Measurements from ENCODE around the gene S100A14.
A peak's percentile ranks its signal among the peaks of the same experiment; 100 is the strongest.

The S100A14 gene

DNA sequence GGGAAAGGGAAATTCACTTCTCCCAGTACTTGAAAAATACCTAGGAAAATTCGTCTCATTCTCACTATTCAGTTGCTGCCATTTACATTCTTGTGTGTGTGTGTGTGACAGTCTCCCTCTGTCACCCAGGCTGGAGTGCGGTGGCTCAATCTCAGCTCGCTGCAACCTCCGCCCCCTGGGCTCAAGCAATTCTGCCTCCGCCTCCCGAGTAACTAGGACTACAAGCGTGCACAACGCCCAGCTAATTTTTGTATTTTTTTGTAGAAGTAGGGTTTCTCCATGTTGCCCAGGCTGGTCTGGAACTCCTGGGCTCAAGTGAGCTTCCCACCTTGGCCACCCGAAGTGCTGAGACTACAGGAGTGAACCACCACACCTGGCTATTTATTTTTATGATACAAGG lies 43.5 kb upstream of the S100A14 start:
- no peak overlapping the region for H2AK5ac ChIP-seq (ENCODE audit: low read length)
- H3K14ac ChIP-seq (ENCODE audit: low read length) = no peak overlapping the region
- no peak overlapping the region for H3K27ac ChIP-seq (ENCODE audit: low read depth, low read length)
- H3K4ac ChIP-seq (ENCODE audit: low read depth, low read length) = no peak overlapping the region
- no peaks in the 10 kb centered on the region for H3K27me3 ChIP-seq (ENCODE audit: insufficient read depth, low read length)
- H3K9me3 ChIP-seq (ENCODE audit: insufficient read depth, low read depth, low read length) = no peaks in the 10 kb centered on the region
- H4K91ac ChIP-seq (ENCODE audit: low read depth, low read length) = no peak overlapping the region
- H3K4me3 ChIP-seq (ENCODE audit: low read depth, low read length) = no peak overlapping the region
- no peak overlapping the region for H4K12ac ChIP-seq (ENCODE audit: low read depth, low read length)
- H3K4me2 ChIP-seq (ENCODE audit: low read length) = no peak overlapping the region
- no peak overlapping the region for H3K18ac ChIP-seq (ENCODE audit: low read length)
- peak; percentile 52 for DNase-seq
- no peak overlapping the region for H2BK120ac ChIP-seq (ENCODE audit: insufficient read depth, low read length, poor library complexity)
- H3K23ac ChIP-seq (ENCODE audit: low read length) = no peak overlapping the region
- peaks cover 3% of the 10 kb centered on the region for H3K79me1 ChIP-seq (ENCODE audit: low read length)
- H3K36me3 ChIP-seq (ENCODE audit: control insufficient read depth in 1 of 2, insufficient read depth in 2 of 2, low read length in 2 of 2) = peaks cover 23 to 35% of the 10 kb centered on the region in 2 experiments
- H4K8ac ChIP-seq (ENCODE audit: low read depth, low read length) = no peak overlapping the region
- H2BK12ac ChIP-seq (ENCODE audit: low read length) = no peak overlapping the region
- no peak overlapping the region for H2BK5ac ChIP-seq (ENCODE audit: low read depth, low read length, poor library complexity)
- no peak overlapping the region for H2AFZ ChIP-seq (ENCODE audit: insufficient read depth, low read length, poor library complexity)
- H3K79me2 ChIP-seq (ENCODE audit: control insufficient read depth, insufficient read depth, low read length, poor library complexity) = peaks cover 3% of the 10 kb centered on the region
- H3K9ac ChIP-seq (ENCODE audit: low read length) = no peak overlapping the region
- WGBS (ENCODE audit: extremely low coverage, insufficient coverage, insufficient read length) = no CpG with 5 or more reads among the region's 9 CpGs
- H3K4me1 ChIP-seq (ENCODE audit: control insufficient read depth in 1 of 2, insufficient read depth in 2 of 2, low read length in 2 of 2) = peaks cover 2 to 3% of the 10 kb centered on the region in 2 experiments

DNA sequence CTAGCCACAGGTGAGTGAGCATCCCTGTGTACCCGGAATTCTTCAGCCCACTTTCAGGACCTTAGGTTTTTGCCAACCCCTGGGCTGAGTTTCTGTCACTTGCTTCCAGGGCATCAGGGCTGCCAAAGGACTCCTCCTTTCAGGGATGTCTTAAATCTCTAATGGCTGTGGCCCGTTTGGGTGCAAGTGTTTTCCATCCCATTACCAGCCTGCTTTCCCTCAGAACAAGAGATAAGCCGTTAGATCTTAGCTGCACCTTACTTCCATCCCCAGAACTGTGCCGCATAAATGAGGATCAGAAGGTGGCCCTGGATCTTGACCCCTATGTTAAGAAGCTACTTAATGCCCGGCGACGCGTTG lies 43.0 kb upstream of the S100A14 start:
- no peak overlapping the region for H2BK12ac ChIP-seq (ENCODE audit: low read length)
- H3K4ac ChIP-seq (ENCODE audit: low read depth, low read length) = no peak overlapping the region
- H3K23ac ChIP-seq (ENCODE audit: low read length) = no peak overlapping the region
- peaks cover 18 to 30% of the 10 kb centered on the region in 2 experiments for H3K36me3 ChIP-seq (ENCODE audit: control insufficient read depth in 1 of 2, insufficient read depth in 2 of 2, low read length in 2 of 2)
- no peak overlapping the region for H4K12ac ChIP-seq (ENCODE audit: low read depth, low read length)
- H2AFZ ChIP-seq (ENCODE audit: insufficient read depth, low read length, poor library complexity) = no peak overlapping the region
- no peak overlapping the region for H2AK5ac ChIP-seq (ENCODE audit: low read length)
- H2BK5ac ChIP-seq (ENCODE audit: low read depth, low read length, poor library complexity) = no peak overlapping the region
- WGBS (ENCODE audit: extremely low coverage, insufficient coverage, insufficient read length) = no CpG with 5 or more reads among the region's 8 CpGs
- peaks cover 2 to 3% of the 10 kb centered on the region in 2 experiments for H3K4me1 ChIP-seq (ENCODE audit: control insufficient read depth in 1 of 2, insufficient read depth in 2 of 2, low read length in 2 of 2)
- peak overlapping the region; percentile 64 for H3K18ac ChIP-seq (ENCODE audit: low read length)
- no peak overlapping the region for H2BK120ac ChIP-seq (ENCODE audit: insufficient read depth, low read length, poor library complexity)
- H3K14ac ChIP-seq (ENCODE audit: low read length) = peak overlapping the region; percentile 17
- H4K91ac ChIP-seq (ENCODE audit: low read depth, low read length) = no peak overlapping the region
- no peaks in the 10 kb centered on the region for H3K27me3 ChIP-seq (ENCODE audit: insufficient read depth, low read length)
- H3K79me1 ChIP-seq (ENCODE audit: low read length) = peaks cover 3% of the 10 kb centered on the region
- no peak for DNase-seq
- peak overlapping the region; percentile 75 for H3K9ac ChIP-seq (ENCODE audit: low read length)
- H3K9me3 ChIP-seq (ENCODE audit: insufficient read depth, low read depth, low read length) = no peaks in the 10 kb centered on the region
- H3K27ac ChIP-seq (ENCODE audit: low read depth, low read length) = no peak overlapping the region
- peaks cover 3% of the 10 kb centered on the region for H3K79me2 ChIP-seq (ENCODE audit: control insufficient read depth, insufficient read depth, low read length, poor library complexity)
- H3K4me3 ChIP-seq (ENCODE audit: low read depth, low read length) = peak overlapping the region; percentile 93
- no peak overlapping the region for H4K8ac ChIP-seq (ENCODE audit: low read depth, low read length)
- H3K4me2 ChIP-seq (ENCODE audit: low read length) = peak overlapping the region; percentile 93

DNA sequence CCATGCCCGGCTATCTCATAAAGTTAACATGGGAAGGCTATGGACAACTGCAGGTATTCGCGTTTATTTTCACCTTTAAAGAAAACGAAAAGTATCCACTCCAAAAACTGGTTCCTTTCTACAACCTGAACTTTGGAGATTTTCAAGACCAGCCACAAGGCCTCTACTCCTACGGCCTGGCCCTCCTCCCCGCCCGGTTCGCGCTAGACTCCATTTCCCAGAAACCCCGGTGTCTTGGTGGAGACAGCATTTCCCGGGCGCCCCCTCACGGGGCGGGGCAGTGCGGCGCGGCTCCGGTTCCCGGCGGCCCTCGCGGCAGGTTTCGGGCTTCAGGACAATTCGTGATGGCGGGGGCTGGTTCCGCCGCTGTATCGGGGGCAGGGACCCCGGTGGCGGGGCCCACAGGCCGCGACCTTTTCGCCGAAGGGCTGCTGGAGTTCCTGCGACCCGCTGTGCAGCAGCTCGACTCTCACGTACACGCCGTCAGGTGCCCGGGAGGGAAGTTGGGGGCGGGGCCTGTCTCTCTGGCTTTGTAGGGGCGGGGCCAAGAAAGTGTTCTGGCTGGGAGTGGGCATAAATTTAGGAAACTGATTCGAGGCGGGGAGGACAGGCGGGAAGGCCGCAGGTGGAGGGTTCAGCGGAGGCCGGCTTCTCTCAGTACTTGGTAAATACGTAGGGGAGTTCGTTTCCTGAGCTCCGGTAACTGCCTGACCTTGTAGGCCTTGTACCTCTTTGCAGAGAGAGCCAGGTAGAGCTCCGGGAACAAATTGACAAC lies 42.5 kb upstream of the S100A14 start, which contains the start of gene SNAPIN:
Gene SNAPIN (plus strand): TSS at position 304 of the 775 bp plus-strand sequence. CDS start 41 bp downstream, at position 345.
- Histone ChIP-seq H3K27me3 (ENCODE audit: insufficient read depth, low read length) (no peaks in the 10 kb centered on the region), H4K8ac (ENCODE audit: low read depth, low read length) (peak within 1 kb of the TSS; percentile 93), H2AFZ (ENCODE audit: insufficient read depth, low read length, poor library complexity) (peak within 1 kb of the TSS; percentile 80), H2BK5ac (ENCODE audit: low read depth, low read length, poor library complexity) (peak within 1 kb of the TSS; percentile 86), H2BK120ac (ENCODE audit: insufficient read depth, low read length, poor library complexity) (peak within 1 kb of the TSS; percentile 91), H3K9ac (ENCODE audit: low read length) (peak within 1 kb of the TSS; percentile 93), H3K9me3 (ENCODE audit: insufficient read depth, low read depth, low read length) (no peaks in the 10 kb centered on the region), H3K36me3 (ENCODE audit: control insufficient read depth in 1 of 2, insufficient read depth in 2 of 2, low read length in 2 of 2) (peaks cover 18 to 27% of the 10 kb centered on the region in 2 experiments), H2AK5ac (ENCODE audit: low read length) (no peak within 1 kb of the TSS), H3K79me2 (ENCODE audit: control insufficient read depth, insufficient read depth, low read length, poor library complexity) (peaks cover 3% of the 10 kb centered on the region), H3K79me1 (ENCODE audit: low read length) (peaks cover 3% of the 10 kb centered on the region), H3K4ac (ENCODE audit: low read depth, low read length) (peak within 1 kb of the TSS; percentile 42), H2BK12ac (ENCODE audit: low read length) (no peak within 1 kb of the TSS), H3K18ac (ENCODE audit: low read length) (peak within 1 kb of the TSS; percentile 91), H3K4me3 (ENCODE audit: low read depth, low read length) (peak within 1 kb of the TSS; percentile 93), H3K4me2 (ENCODE audit: low read length) (peak within 1 kb of the TSS; percentile 93), H3K23ac (ENCODE audit: low read length) (no peak within 1 kb of the TSS), H3K27ac (ENCODE audit: low read depth, low read length) (peak within 1 kb of the TSS; percentile 55), H3K4me1 (ENCODE audit: control insufficient read depth in 1 of 2, insufficient read depth in 2 of 2, low read length in 2 of 2) (peaks cover 2 to 3% of the 10 kb centered on the region in 2 experiments), H4K91ac (ENCODE audit: low read depth, low read length) (peak within 1 kb of the TSS; percentile 82), H4K12ac (ENCODE audit: low read depth, low read length) (peak within 1 kb of the TSS; percentile 83), H3K14ac (ENCODE audit: low read length) (peak within 1 kb of the TSS; percentile 63)
- WGBS (ENCODE audit: extremely low coverage, insufficient coverage, insufficient read length) = no CpG with 5 or more reads among the region's 53 CpGs
- peak; percentile 71 to 82 for DNase-seq

DNA sequence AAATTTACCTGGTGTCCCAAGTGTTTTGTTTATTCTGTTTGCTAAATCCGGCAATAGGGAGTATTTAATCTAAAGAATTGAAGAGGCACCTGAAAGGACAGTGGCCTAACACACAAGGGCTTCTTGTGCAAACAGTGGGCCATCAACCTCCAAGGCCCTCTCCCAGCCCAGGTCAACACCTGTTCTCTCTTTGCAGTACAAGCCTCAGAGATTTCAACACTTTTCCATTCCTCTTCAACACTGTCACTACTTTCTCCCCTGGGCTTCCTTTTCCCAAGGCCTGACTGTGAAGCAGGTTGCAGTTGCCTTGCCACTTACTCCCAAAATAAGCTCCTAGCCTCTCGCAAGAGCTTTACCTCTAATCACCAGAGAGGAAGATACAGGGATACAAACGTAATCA lies 39.2 kb upstream of the S100A14 start:
- no peak overlapping the region for H3K14ac ChIP-seq (ENCODE audit: low read length)
- H3K18ac ChIP-seq (ENCODE audit: low read length) = no peak overlapping the region
- H3K4ac ChIP-seq (ENCODE audit: low read depth, low read length) = no peak overlapping the region
- no peak overlapping the region for H4K12ac ChIP-seq (ENCODE audit: low read depth, low read length)
- H3K4me3 ChIP-seq (ENCODE audit: low read depth, low read length) = no peak overlapping the region
- H2BK120ac ChIP-seq (ENCODE audit: insufficient read depth, low read length, poor library complexity) = no peak overlapping the region
- no peak overlapping the region for H2BK5ac ChIP-seq (ENCODE audit: low read depth, low read length, poor library complexity)
- DNase-seq = peak; percentile 64 to 80
- no peaks in the 10 kb centered on the region for H3K27me3 ChIP-seq (ENCODE audit: insufficient read depth, low read length)
- H4K91ac ChIP-seq (ENCODE audit: low read depth, low read length) = no peak overlapping the region
- peaks cover 1% of the 10 kb centered on the region for H3K9me3 ChIP-seq (ENCODE audit: insufficient read depth, low read depth, low read length)
- H2BK12ac ChIP-seq (ENCODE audit: low read length) = no peak overlapping the region
- H2AK5ac ChIP-seq (ENCODE audit: low read length) = no peak overlapping the region
- peaks cover 3% of the 10 kb centered on the region for H3K79me1 ChIP-seq (ENCODE audit: low read length)
- H3K36me3 ChIP-seq (ENCODE audit: control insufficient read depth in 1 of 2, insufficient read depth in 2 of 2, low read length in 2 of 2) = peaks cover 2 to 3% of the 10 kb centered on the region in 2 experiments
- H3K27ac ChIP-seq (ENCODE audit: low read depth, low read length) = no peak overlapping the region
- H3K4me2 ChIP-seq (ENCODE audit: low read length) = no peak overlapping the region
- no peak overlapping the region for H2AFZ ChIP-seq (ENCODE audit: insufficient read depth, low read length, poor library complexity)
- H3K9ac ChIP-seq (ENCODE audit: low read length) = no peak overlapping the region
- H3K23ac ChIP-seq (ENCODE audit: low read length) = no peak overlapping the region
- H4K8ac ChIP-seq (ENCODE audit: low read depth, low read length) = no peak overlapping the region
- H3K4me1 ChIP-seq (ENCODE audit: control insufficient read depth in 1 of 2, insufficient read depth in 2 of 2, low read length in 2 of 2) = peaks cover 3 to 4% of the 10 kb centered on the region in 2 experiments
- peaks cover 3% of the 10 kb centered on the region for H3K79me2 ChIP-seq (ENCODE audit: control insufficient read depth, insufficient read depth, low read length, poor library complexity)
- no CpG with 5 or more reads among the region's 3 CpGs for WGBS (ENCODE audit: extremely low coverage, insufficient coverage, insufficient read length)
